KOPT-K1 (cell line): Measurements from ENCODE around the gene DDIT3.

Source experiments
- H3K27ac ChIP-seq: fragments of 200-600 bp; sonication (generic); 2 replicates; pipeline ENCODE4 v1.5.1; 2016; ENCODE audit warnings: antibody characterized with exemption, mild to moderate bottlenecking, low read depth, low read length; ENCODE audit not compliant: poor library complexity, severe bottlenecking
- H3K36me3 ChIP-seq: fragments of 200-600 bp; sonication (generic); 2 replicates; pipeline ENCODE4 v1.5.1; 2017; ENCODE audit warnings: antibody characterized with exemption, mild to moderate bottlenecking, low read length, moderate library complexity; ENCODE audit not compliant: insufficient read depth
- H3K9me3 ChIP-seq: fragments of 200-600 bp; sonication (generic); 2 replicates; pipeline ENCODE4 v1.5.1; 2017; ENCODE audit warnings: antibody characterized with exemption, low read length, mild to moderate bottlenecking; ENCODE audit not compliant: insufficient read depth, poor library complexity, severe bottlenecking

The DDIT3 gene

DNA sequence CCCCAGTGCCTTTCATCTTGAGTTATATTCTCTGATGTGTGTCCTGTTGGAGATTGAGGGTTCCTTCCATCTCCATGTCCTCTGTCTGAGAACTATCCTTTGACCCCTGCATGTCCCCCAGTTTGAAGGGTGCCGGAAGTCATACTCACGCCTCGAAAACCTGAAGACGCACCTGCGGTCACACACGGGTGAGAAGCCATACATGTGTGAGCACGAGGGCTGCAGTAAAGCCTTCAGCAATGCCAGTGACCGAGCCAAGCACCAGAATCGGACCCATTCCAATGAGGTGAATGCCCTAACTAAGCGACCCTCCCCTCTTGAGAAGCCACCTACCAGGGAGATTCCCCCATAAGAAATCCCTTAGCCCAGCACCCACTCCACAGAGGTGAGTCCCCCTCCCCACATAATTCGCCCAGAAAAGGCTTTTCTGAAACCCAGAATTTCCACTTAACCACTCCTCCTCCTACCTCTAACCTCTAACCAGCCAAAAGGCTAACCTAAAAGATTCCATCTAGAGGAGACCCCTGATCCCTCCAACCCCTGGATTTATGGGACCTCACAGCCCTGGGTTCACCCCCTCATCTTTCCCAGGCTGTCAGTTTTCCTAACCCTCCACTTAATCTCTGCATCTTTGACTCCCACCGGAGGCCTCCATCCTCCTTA is 53.0 kb downstream of the DDIT3 start:
- peaks cover 40% of the 10 kb centered on the region for H3K36me3 ChIP-seq
- no peaks in the 10 kb centered on the region for H3K9me3 ChIP-seq
- no peak overlapping the region for H3K27ac ChIP-seq
